HEK293 (cell line): ENCODE data around the gene WNT1.

Source experiments
- CTCF ChIA-PET: fragments of 350-600 bp; formaldehyde crosslinking; extraction: SDS; loops from one replicate; lab custom pipeline; 2021; ENCODE audit warnings: antibody characterized with exemption; lab: Yijun Ruan, JAX
- POLR2A ChIA-PET: fragments of 300-600 bp; formaldehyde crosslinking; extraction: SDS; loops from one replicate; lab custom pipeline; 2020; ENCODE audit warnings: antibody characterized with exemption, inconsistent platforms; lab: Yijun Ruan, JAX
- H3K27ac ChIP-seq: fragments of 200-500 bp; sonication (Bioruptor generic); 2 replicates; pipeline ENCODE4 v1.5.1; 2014; ENCODE audit warnings: low read depth, low read length, control low read depth, inconsistent platforms; ENCODE audit errors: extremely low read depth
- H3K36me3 ChIP-seq, 2 experiments: fragments of 200-500 bp in 1 of 2; sonication (Bioruptor generic) in 1 of 2; 1 replicate in 1 of 2; 2 replicates in 1 of 2; pipeline ENCODE4 v1.5.1; 2014 to 2017; ENCODE audit warnings: inconsistent platforms in 2 of 2, low read length in 2 of 2; ENCODE audit not compliant: control insufficient read depth in 2 of 2, insufficient read depth in 1 of 2
- H3K4me1 ChIP-seq: fragments of 200-500 bp; sonication (Bioruptor generic); 2 replicates; pipeline ENCODE4 v1.5.1; 2014; ENCODE audit warnings: mild to moderate bottlenecking, low read length, inconsistent platforms; ENCODE audit not compliant: control insufficient read depth, insufficient read depth
- H3K4me3 ChIP-seq: 2 replicates; pipeline ENCODE4 v1.5.1; 2011; ENCODE audit warnings: low read depth, mild to moderate bottlenecking, control low read depth, low read length, moderate library complexity
- H3K9me3 ChIP-seq: fragments of 200-500 bp; sonication (Bioruptor generic); 2 replicates; pipeline ENCODE4 v1.5.1; 2014; ENCODE audit warnings: low read depth, low read length, inconsistent platforms; ENCODE audit not compliant: control insufficient read depth, insufficient read depth
- BCL11B ChIP-seq: fragments of 450-650 bp; formaldehyde crosslinking; IDR thresholded peaks from 2 replicates; pipeline ENCODE4 v1.5.1; 2016; ENCODE audit warnings: low read depth, missing biosample characterization, missing genetic modification characterization
- EGR2 ChIP-seq: fragments of 450-650 bp; formaldehyde crosslinking; IDR thresholded peaks from 2 replicates; pipeline ENCODE4 v1.5.1; 2016; ENCODE audit warnings: low read depth, missing biosample characterization, missing genetic modification characterization
- GLIS1 ChIP-seq: fragments of 450-650 bp; formaldehyde crosslinking; IDR thresholded peaks from 2 replicates; pipeline ENCODE4 v1.5.1; 2016; ENCODE audit warnings: missing biosample characterization, missing genetic modification characterization
- WT1 ChIP-seq: fragments of 450-650 bp; formaldehyde crosslinking; IDR thresholded peaks from 2 replicates; pipeline ENCODE4 v1.5.1; 2016; ENCODE audit warnings: missing biosample characterization, missing genetic modification characterization
- YY1 ChIP-seq: fragments of 450-650 bp; formaldehyde crosslinking; IDR thresholded peaks from 2 replicates; pipeline ENCODE4 v1.5.1; 2018; ENCODE audit warnings: missing biosample characterization, missing genetic modification characterization
- ZBTB17 ChIP-seq: fragments of 450-650 bp; formaldehyde crosslinking; IDR thresholded peaks from 2 replicates; pipeline ENCODE4 v1.5.1; 2016; ENCODE audit warnings: missing biosample characterization, missing genetic modification characterization
- ZNF146 ChIP-seq: fragments of 450-650 bp; formaldehyde crosslinking; IDR thresholded peaks from 2 replicates; pipeline ENCODE4 v1.5.1; 2016; ENCODE audit warnings: missing biosample characterization, missing genetic modification characterization
- ZNF16 ChIP-seq: fragments of 450-650 bp; formaldehyde crosslinking; IDR thresholded peaks from 2 replicates; pipeline ENCODE4 v1.5.1; 2016; ENCODE audit warnings: low read depth, missing biosample characterization, missing genetic modification characterization
- ZNF2 ChIP-seq: fragments of 450-650 bp; formaldehyde crosslinking; IDR thresholded peaks from 2 replicates; pipeline ENCODE4 v1.5.1; 2016; ENCODE audit warnings: missing biosample characterization, missing genetic modification characterization
- ZNF211 ChIP-seq: fragments of 450-650 bp; formaldehyde crosslinking; IDR thresholded peaks from 2 replicates; pipeline ENCODE4 v1.5.1; 2016; ENCODE audit warnings: low read depth, missing biosample characterization, missing genetic modification characterization
- ZNF223 ChIP-seq: fragments of 450-650 bp; formaldehyde crosslinking; IDR thresholded peaks from 2 replicates; pipeline ENCODE4 v1.5.1; 2016; ENCODE audit warnings: missing biosample characterization, missing genetic modification characterization
- ZNF24 ChIP-seq: fragments of 450-650 bp; formaldehyde crosslinking; IDR thresholded peaks from 2 replicates; pipeline ENCODE4 v1.5.1; 2016; ENCODE audit warnings: missing biosample characterization, missing genetic modification characterization
- ZNF266 ChIP-seq: fragments of 450-650 bp; formaldehyde crosslinking; IDR thresholded peaks from 2 replicates; pipeline ENCODE4 v1.5.1; 2016; ENCODE audit warnings: missing biosample characterization, missing genetic modification characterization, low read depth
- ZNF292 ChIP-seq: fragments of 450-650 bp; formaldehyde crosslinking; IDR thresholded peaks from 2 replicates; pipeline ENCODE4 v1.5.1; 2016; ENCODE audit warnings: low read depth, missing biosample characterization, missing genetic modification characterization, borderline replicate concordance
- ZNF341 ChIP-seq: fragments of 450-650 bp; formaldehyde crosslinking; IDR thresholded peaks from 2 replicates; pipeline ENCODE4; 2016; ENCODE audit warnings: low read depth, missing biosample characterization, missing genetic modification characterization
- ZNF366 ChIP-seq: fragments of 450-650 bp; formaldehyde crosslinking; conservative IDR thresholded peaks from 2 replicates; pipeline ENCODE4 v1.5.1; 2016; ENCODE audit warnings: missing biosample characterization, missing genetic modification characterization
- ZNF629 ChIP-seq: fragments of 450-650 bp; formaldehyde crosslinking; IDR thresholded peaks from 2 replicates; pipeline ENCODE4 v1.5.1; 2017; ENCODE audit warnings: missing biosample characterization, missing genetic modification characterization
- ZNF658 ChIP-seq: fragments of 450-650 bp; formaldehyde crosslinking; IDR thresholded peaks from 2 replicates; pipeline ENCODE4; 2016; ENCODE audit warnings: missing biosample characterization, missing genetic modification characterization
- ZNF792 ChIP-seq: fragments of 450-650 bp; formaldehyde crosslinking; IDR thresholded peaks from 2 replicates; pipeline ENCODE4 v1.5.1; 2016; ENCODE audit warnings: missing biosample characterization, missing genetic modification characterization
- ZSCAN23 ChIP-seq: fragments of 450-650 bp; formaldehyde crosslinking; IDR thresholded peaks from 2 replicates; pipeline ENCODE4 v1.5.1; 2016; ENCODE audit warnings: missing biosample characterization, missing genetic modification characterization
- TF ChIP-seq, protein P1 (sequence below): fragments of 450-650 bp; formaldehyde crosslinking; IDR thresholded peaks from 2 replicates; pipeline ENCODE4 v1.5.1; 2016; ENCODE audit warnings: missing biosample characterization, missing genetic modification characterization
- TF ChIP-seq, protein P2 (sequence below): fragments of 450-650 bp; formaldehyde crosslinking; conservative IDR thresholded peaks from 2 replicates; pipeline ENCODE4 v1.5.1; 2016; ENCODE audit warnings: low read depth, missing biosample characterization, missing genetic modification characterization
- TF ChIP-seq, protein P3 (sequence below): sonication (generic); formaldehyde crosslinking; IDR thresholded peaks from 2 replicates; pipeline ENCODE4 v1.8.1; 2022; ENCODE audit warnings: mild to moderate bottlenecking, moderate library complexity, missing genetic modification reagents

WNT1 gene

DNA sequence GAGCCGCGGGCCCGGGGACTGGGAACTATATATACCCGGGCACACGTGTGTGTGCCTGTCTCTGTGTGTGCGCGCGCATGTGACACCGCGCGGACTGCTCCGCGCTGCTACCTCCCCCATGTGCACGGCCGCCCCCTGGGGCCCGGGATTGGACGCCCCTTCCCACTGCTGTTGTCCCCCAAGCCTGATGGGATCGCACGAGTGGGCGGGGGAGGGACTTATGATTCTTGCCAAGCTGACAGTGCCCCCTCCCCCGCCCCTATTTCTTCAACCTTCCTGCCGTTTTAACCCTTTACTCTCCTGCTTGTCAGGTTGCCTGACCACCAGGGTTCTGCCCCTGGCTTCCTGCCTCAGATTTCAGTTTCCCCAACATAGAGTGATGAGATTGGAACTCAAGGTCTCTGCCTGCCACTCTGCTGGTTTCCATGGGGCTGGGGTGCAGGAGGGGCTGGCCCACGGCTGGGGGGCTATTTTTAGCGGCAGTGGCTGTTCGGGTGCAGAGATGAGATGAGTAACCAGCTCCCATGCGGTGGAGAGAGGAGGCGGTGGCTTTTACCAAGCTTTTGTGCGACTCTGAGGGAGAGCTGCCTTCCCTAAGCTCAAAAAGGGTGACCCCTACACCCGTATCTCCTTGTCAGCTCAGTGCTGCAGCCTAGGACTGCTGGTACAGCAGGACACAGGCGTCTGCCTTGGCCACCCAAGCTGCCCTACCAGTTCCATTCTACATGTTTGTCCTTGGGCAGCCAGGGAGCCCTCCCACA is 21.4 kb downstream of the WNT1 start, which contains the start of gene DDN (continued):
- TF ChIP-seq ZNF341 (tag by site-specific recombination), result no peak; the same call in 1 of the 2 replicates
- no peak for TF ChIP-seq YY1 (tag by site-specific recombination)
- no peak for TF ChIP-seq ZNF266 (tag by site-specific recombination)

DNA sequence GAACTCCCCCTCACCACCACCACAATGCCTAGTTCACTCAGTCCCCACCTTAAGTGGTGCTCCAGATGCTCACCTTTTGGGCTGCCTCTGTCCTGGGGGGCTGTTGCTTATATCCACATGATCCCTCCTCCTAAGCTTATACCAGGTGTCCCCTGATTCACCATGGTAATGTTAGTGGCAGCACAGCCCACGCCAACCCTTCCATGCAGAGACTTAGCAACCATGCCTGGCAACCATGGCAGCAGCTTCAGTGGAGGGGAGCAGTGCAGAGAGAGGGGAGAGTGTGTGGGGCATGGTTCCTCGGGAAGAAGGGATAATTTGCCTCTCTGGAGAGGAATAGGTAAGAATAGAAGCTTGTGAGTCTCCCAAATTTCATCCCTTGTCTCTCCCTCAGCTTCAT is 22.2 kb downstream of the WNT1 start:
- peaks cover 6% of the 10 kb centered on the region for H3K4me1 ChIP-seq
- POLR2A ChIA-PET, result interaction anchor here (0.9 to 1.8 kb wide), 2 partner anchors 13 to 43 kb away, joined by 3 to 5 read pairs; partner anchors contain the start of gene ARF3
- H3K27ac ChIP-seq, result no peak overlapping the region
- H3K4me3 ChIP-seq, result no peak overlapping the region
- TF ChIP-seq ZNF292 (tag by site-specific recombination) (no peak), ZNF16 (tag by site-specific recombination) (no peak), WT1 (tag by site-specific recombination) (no peak), ZNF223 (tag by site-specific recombination) (no peak), ZNF211 (tag by site-specific recombination) (no peak), ZSCAN23 (tag by site-specific recombination) (no peak), ZNF629 (tag by site-specific recombination) (no peak), ZNF146 (tag by site-specific recombination) (no peak), ZNF792 (tag by site-specific recombination) (no peak), BCL11B (no peak), EGR2 (tag by site-specific recombination) (no peak), ZNF24 (no peak), ZNF2 (tag by site-specific recombination) (no peak)
- TF ChIP-seq, protein P1, sequence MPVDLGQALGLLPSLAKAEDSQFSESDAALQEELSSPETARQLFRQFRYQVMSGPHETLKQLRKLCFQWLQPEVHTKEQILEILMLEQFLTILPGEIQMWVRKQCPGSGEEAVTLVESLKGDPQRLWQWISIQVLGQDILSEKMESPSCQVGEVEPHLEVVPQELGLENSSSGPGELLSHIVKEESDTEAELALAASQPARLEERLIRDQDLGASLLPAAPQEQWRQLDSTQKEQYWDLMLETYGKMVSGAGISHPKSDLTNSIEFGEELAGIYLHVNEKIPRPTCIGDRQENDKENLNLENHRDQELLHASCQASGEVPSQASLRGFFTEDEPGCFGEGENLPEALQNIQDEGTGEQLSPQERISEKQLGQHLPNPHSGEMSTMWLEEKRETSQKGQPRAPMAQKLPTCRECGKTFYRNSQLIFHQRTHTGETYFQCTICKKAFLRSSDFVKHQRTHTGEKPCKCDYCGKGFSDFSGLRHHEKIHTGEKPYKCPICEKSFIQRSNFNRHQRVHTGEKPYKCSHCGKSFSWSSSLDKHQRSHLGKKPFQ (tag by site-specific recombination), result no peak
- TF ChIP-seq, protein P2, sequence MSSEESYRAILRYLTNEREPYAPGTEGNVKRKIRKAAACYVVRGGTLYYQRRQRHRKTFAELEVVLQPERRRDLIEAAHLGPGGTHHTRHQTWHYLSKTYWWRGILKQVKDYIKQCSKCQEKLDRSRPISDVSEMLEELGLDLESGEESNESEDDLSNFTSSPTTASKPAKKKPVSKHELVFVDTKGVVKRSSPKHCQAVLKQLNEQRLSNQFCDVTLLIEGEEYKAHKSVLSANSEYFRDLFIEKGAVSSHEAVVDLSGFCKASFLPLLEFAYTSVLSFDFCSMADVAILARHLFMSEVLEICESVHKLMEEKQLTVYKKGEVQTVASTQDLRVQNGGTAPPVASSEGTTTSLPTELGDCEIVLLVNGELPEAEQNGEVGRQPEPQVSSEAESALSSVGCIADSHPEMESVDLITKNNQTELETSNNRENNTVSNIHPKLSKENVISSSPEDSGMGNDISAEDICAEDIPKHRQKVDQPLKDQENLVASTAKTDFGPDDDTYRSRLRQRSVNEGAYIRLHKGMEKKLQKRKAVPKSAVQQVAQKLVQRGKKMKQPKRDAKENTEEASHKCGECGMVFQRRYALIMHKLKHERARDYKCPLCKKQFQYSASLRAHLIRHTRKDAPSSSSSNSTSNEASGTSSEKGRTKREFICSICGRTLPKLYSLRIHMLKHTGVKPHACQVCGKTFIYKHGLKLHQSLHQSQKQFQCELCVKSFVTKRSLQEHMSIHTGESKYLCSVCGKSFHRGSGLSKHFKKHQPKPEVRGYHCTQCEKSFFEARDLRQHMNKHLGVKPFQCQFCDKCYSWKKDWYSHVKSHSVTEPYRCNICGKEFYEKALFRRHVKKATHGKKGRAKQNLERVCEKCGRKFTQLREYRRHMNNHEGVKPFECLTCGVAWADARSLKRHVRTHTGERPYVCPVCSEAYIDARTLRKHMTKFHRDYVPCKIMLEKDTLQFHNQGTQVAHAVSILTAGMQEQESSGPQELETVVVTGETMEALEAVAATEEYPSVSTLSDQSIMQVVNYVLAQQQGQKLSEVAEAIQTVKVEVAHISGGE, result no peak
- peaks cover 19 to 53% of the 10 kb centered on the region in 2 experiments for H3K36me3 ChIP-seq
- CTCF ChIA-PET, result interaction anchor here (0.6 to 5.7 kb wide), 13 partner anchors 10 to 975 kb away, joined by 3 to 37 read pairs (median 5); a partner anchor contains a TSS
- no peaks in the 10 kb centered on the region for H3K9me3 ChIP-seq

DNA sequence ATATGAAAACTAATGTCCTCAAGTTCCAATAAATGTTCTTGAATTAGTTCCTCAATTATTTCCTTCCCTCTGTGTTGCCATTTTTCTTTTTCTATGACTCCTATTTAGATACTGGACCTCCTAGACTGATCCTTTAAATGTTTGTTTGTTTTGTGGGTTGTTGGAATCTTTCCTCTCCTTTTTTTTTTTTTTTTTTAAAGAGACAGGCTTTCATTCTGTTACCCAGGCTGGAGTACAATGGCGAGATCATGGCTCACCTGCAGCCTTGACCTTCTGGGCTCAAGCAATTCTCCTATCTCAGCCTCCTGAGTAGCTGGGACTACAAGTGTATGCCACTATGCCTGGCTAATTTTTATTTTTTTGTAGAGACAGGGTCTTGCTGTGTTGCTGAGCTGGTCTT is 30.8 kb downstream of the WNT1 start:
- TF ChIP-seq ZBTB17 (tag by site-specific recombination), result peak; percentile 60
- TF ChIP-seq ZNF658 (tag by site-specific recombination), result no peak
- TF ChIP-seq, protein P3, sequence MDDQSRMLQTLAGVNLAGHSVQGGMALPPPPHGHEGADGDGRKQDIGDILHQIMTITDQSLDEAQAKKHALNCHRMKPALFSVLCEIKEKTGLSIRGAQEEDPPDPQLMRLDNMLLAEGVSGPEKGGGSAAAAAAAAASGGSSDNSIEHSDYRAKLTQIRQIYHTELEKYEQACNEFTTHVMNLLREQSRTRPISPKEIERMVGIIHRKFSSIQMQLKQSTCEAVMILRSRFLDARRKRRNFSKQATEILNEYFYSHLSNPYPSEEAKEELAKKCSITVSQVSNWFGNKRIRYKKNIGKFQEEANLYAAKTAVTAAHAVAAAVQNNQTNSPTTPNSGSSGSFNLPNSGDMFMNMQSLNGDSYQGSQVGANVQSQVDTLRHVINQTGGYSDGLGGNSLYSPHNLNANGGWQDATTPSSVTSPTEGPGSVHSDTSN (CRISPR knock-in tag), result no peak
- peak; percentile 88 for TF ChIP-seq GLIS1 (tag by site-specific recombination)
- 0 out of 2 replicates have a peak, but pooled peaks have one; percentile 18 for TF ChIP-seq ZNF366 (tag by site-specific recombination)
- H3K27ac ChIP-seq, result no peak overlapping the region
- POLR2A ChIA-PET, result interaction anchor here (0.7 to 1.4 kb wide), 2 partner anchors 9 to 21 kb away, joined by 3 to 5 read pairs; partner anchors contain the start of gene PRKAG1
- peaks cover 5% of the 10 kb centered on the region for H3K4me1 ChIP-seq
- H3K4me3 ChIP-seq, result no peak overlapping the region
- CTCF ChIA-PET, result interaction anchor here (0.6 to 3.3 kb wide), 7 partner anchors 9 to 408 kb away, joined by 3 to 13 read pairs (median 4); partner anchors contain the start of gene PRKAG1
- H3K9me3 ChIP-seq, result no peaks in the 10 kb centered on the region
- H3K36me3 ChIP-seq, result peaks cover 29 to 52% of the 10 kb centered on the region in 2 experiments
